Kidney epithelial cell (primary cell): Measurements from ENCODE around the gene ARFGAP1. TPM values are rescaled to one million over a fixed set of nuclear protein-coding genes. Genes with fewer than 3 reads are reported as not detected.
A peak's percentile ranks its signal among the peaks of the same experiment; 100 is the strongest.

Source experiments
- DNase-seq: peaks from one replicate; pipeline ENCODE4 v3.0.0-alpha.2; 2010; ENCODE audit warnings: low read depth
- H3K27me3 ChIP-seq: 2 replicates; pipeline ENCODE4 v1.6.0; 2011; ENCODE audit warnings: low read length; ENCODE audit not compliant: control insufficient read depth, insufficient read depth
- H3K36me3 ChIP-seq: 2 replicates; pipeline ENCODE4 v1.5.1; 2011; ENCODE audit warnings: low read length; ENCODE audit not compliant: control insufficient read depth, insufficient read depth
- H3K4me3 ChIP-seq: 2 replicates; pipeline ENCODE4 v1.5.1; 2011; ENCODE audit warnings: low read depth, mild to moderate bottlenecking, control low read depth, low read length
- CTCF ChIP-seq: IDR thresholded peaks from 2 replicates; pipeline ENCODE4 v1.5.1; 2011; ENCODE audit warnings: mild to moderate bottlenecking, moderate library complexity, low read length, control low read depth, inconsistent platforms; ENCODE audit not compliant: insufficient read depth, poor library complexity, severe bottlenecking
- total RNA-seq: library from RNA; depleted of rRNA; stranded (reverse); fragments of >200 nt; gene quantifications from 2 replicates; pipeline ENCODE4 v1.2.3, GENCODE V29; 2015

The ARFGAP1 gene
- total RNA-seq = 109 and 121 TPM in 2 replicates

- TF ChIP-seq CTCF = no peak
- peak; percentile 65 for DNase-seq
- Histone ChIP-seq H3K4me3 (peak within 1 kb of the TSS; percentile 77), H3K27me3 (no peaks in the 10 kb centered on the region), H3K36me3 (no peaks in the 10 kb centered on the region)
Observed at GRCh38 chr20:63272105-63273058, at the start of gene ARFGAP1. Gene ARFGAP1, plus strand, starts transcription at chr20:63272813. Its CDS starts 2,768 bp downstream, at chr20:63275581.

- no peak for DNase-seq
- TF ChIP-seq CTCF = peak; percentile 88
- Histone ChIP-seq H3K27me3 (peaks cover 13% of the 10 kb centered on the region), H3K4me3 (no peak overlapping the region), H3K36me3 (no peaks in the 10 kb centered on the region)
Observed at GRCh38 chr20:63223121-63223825, 49.3 kb upstream of the ARFGAP1 start.

GRCh38 chr20:63223826-63224207 is 48.8 kb upstream of the ARFGAP1 start:
- DNase-seq = no peak
- no peak for TF ChIP-seq CTCF
- no peaks in the 10 kb centered on the region for H3K36me3 ChIP-seq
- H3K27me3 ChIP-seq = peaks cover 13% of the 10 kb centered on the region
- H3K4me3 ChIP-seq = no peak overlapping the region

- TF ChIP-seq CTCF = peak; percentile 41
- H3K36me3 ChIP-seq = no peaks in the 10 kb centered on the region
- H3K4me3 ChIP-seq = no peak overlapping the region
- DNase-seq = no peak
- H3K27me3 ChIP-seq = peaks cover 13% of the 10 kb centered on the region
Observed at GRCh38 chr20:63224412-63225081, 48.1 kb upstream of the ARFGAP1 start.

- Histone ChIP-seq H3K4me3 (no peak overlapping the region), H3K36me3 (no peaks in the 10 kb centered on the region), H3K27me3 (peaks cover 10% of the 10 kb centered on the region)
- TF ChIP-seq CTCF = no peak
- DNase-seq = no peak
Observed at GRCh38 chr20:63225082-63225454, 47.5 kb upstream of the ARFGAP1 start.
